NCI-H2227 treated with DMSO at 0.1 percent for 48 hours (cell line): Measurements from ENCODE around the gene SCO2.

Experiments
- DNase-seq: peaks from one replicate; lab custom pipeline; 2025; lab: John Stamatoyannopoulos, UW

Gene SCO2

DNA sequence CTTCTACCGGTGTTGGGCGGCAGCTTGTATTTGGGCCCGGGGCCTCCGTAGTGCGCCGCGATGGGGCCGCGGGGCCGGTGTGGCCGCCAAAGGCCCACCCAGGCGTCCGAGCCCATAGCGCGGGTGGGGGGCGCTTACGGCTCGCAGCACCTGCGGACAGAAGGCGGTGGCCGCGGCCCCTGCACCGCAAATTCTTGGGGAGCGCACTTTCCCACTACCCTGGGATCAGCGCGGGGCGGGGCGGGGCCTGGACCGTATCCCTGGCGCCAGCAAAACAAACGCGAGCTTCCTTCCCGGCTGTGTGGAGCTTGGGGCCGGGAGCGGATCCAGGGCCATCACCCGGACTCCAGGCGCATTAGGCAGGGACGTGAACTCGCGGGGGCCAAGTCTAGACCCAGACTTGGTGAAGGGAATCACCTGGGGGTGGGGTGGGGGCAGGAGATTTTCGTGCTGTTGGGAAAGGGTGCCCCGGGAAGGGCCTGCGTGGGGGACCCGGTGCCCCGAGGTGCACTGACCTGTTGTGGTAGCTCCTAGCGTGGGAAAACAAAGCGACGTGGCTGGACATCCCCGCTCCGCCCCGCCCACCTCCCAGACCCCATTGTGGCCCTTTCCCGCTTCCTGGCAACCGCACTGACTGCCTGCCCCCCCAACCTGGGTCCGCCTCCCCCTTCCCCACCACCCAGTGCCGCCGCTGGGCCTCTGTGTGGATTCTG, 6.7 kb upstream of the SCO2 start:
- peak; percentile 24 for DNase-seq

GRCh38 chr22:50531546-50531961, 6.2 kb upstream of the SCO2 start:
- peak; percentile 24 for DNase-seq

DNA sequence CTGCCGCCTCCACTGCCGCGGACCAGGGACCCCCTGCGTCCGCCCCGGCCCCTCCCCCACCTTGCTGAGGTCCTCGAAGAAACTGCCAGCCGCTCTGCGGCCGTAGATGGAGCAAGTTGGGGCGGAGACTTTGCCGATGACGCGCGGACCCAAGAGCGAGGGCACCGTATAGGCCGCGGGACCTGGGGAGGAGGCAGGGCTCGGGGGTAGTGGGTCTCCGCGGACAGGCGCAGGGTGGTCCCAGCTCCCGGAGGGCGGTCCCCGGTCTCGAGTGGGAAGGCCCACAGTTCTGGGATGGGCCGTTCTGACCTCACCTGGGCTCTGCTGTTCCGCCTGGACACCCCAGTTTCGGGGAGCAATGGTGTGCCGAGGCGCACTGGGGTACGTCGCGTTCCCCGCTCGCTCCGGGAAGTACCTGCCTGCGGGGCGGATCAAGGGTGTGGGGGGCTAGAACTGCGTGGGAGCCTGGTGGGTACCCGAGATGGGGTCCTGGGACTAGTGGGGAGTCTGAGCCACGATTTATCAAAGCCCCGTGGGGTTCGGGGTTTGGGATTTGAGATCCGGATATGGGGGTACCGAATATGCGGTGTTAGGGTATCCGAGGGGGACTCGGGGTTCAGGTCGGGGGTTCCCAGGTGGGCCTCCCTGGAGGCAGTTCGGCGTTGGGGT, 5.6 kb upstream of the SCO2 start:
- DNase-seq = no peak

- DNase-seq = no peak
These were observed 5.1 kb upstream of the SCO2 start for GRCh38 chr22:50530580-50530876.

GRCh38 chr22:50529897-50530579, 4.6 kb upstream of the SCO2 start, which contains the start of gene TYMP:
TSS of gene TYMP (minus strand) at chr22:50530012. CDS start at chr22:50529709, 303 bp downstream.
- DNase-seq = no peak

GRCh38 chr22:50529416-50529896, 4.1 kb upstream of the SCO2 start:
- no peak for DNase-seq

- DNase-seq = no peak
These were observed 3.5 kb upstream of the SCO2 start for GRCh38 chr22:50528682-50529415.

- no peak for DNase-seq
These were observed 2.7 kb upstream of the SCO2 start for GRCh38 chr22:50527921-50528681.

DNA sequence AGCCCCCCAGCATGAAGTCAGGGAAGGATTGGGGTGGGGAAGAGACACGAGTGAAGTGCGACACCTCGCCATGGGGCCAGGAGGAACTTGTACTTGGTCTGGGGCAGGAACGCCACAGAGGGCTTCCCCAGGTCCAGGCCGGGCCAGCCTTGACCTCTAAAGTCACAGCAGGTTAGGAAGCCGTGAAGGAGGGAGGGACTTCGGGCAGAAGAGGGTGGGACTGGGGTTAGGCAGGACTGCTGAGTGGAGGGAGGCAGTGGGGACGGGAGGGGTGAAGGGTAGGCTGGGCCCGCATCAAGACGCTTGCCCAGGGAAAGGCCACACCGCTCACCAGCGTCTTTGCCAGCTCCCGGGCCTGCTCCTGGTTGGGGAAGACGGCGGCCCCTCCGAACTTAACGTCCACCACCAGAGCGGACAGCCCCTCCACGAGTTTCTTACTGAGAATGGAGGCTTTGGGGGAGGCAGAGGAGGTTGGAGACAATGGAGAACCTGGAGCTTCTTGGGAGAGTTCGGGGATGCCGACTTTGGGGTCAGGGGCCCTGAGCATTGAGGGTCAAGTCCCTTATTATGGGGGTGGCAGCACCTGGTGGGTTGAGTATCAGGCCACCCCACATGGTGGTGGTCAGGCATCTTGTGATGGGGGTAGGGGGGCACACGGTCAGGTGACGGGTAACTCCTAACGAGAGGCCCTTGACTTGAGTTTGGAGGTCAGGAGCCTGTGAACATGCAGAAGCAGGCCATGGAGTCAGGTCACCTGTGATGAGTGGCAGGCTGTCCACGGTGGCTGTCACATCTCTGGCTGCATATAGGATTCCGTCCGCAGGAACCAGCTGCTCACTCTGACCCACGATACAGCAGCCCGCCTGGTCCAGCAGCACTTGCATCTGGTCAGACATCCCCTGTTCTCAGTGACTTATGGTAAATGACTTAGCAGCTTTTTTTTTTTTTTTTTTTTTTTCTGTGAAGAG, 1.7 kb upstream of the SCO2 start:
- no peak for DNase-seq

DNA sequence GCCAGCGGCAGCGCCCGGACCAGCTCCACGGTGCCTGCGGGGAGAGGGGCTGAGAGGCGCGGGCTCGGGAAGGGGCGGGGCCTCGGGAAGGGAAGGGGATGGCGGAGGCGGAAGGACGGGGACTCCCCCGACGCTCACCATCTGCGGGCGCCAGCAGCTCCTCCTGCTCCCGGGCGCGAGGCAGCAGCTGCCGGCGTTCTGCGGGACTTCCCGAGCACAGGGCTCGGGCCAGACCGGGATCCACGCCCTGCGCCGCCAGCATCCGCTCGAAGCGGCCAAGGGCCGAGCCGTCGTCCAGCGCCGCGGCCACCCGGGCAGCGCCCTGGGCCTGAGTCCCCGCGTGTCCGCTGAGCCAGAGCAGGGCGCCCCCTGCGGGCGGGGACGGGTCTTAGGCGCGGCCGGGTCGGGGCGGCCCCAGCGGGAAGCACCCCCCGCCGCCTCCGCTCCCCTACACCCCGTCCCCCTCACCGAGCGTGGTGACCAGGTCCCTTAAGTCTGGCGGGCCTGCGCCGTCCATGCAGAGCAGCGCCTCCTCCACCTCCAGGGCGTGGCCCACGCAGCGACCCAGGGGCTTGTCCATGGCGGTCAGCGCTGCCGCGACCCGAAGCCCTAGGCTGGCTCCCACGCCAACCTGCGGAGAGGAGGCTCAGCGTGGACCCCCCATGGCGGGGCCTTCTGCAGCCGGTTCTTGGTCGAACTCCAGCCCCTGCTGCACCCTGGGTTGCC, 873 bp upstream of the SCO2 start:
- DNase-seq = peak; percentile 38

DNA sequence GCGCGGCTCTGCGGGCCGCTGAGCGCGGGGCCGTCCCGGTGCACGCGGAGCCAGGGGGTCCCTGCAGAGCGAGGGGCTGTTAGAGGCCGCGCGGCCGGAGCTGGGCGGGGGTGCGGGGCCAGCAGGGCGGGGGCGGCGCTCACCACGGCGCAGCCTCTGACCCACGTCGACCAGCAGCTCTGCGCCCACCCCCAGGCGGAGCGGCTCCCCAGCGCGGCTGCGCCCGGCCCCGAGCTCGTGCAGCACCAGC, 385 bp upstream of the SCO2 start:
- no peak for DNase-seq

DNA sequence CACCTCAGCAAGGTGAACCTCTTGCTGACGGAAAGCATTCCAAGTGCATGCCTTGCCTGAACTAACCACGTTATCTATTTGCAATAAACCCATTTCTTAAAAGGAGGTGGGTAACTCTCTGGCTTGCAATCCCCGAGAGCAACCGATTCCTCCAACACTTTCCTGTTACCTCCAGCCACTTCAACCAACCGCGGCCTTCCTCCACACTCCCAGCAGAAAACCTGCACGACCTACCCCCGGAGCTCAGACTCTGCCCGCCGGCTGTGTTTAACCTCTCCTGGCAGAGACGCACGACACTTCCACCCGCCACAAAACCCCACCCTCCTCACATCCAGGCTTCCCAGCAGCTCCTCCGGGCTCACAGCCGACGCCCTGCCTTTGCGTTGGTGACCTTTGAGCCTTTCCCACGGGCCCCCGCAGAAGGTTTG, 708 bp downstream of the SCO2 start:
- peak; percentile 31 for DNase-seq

DNA sequence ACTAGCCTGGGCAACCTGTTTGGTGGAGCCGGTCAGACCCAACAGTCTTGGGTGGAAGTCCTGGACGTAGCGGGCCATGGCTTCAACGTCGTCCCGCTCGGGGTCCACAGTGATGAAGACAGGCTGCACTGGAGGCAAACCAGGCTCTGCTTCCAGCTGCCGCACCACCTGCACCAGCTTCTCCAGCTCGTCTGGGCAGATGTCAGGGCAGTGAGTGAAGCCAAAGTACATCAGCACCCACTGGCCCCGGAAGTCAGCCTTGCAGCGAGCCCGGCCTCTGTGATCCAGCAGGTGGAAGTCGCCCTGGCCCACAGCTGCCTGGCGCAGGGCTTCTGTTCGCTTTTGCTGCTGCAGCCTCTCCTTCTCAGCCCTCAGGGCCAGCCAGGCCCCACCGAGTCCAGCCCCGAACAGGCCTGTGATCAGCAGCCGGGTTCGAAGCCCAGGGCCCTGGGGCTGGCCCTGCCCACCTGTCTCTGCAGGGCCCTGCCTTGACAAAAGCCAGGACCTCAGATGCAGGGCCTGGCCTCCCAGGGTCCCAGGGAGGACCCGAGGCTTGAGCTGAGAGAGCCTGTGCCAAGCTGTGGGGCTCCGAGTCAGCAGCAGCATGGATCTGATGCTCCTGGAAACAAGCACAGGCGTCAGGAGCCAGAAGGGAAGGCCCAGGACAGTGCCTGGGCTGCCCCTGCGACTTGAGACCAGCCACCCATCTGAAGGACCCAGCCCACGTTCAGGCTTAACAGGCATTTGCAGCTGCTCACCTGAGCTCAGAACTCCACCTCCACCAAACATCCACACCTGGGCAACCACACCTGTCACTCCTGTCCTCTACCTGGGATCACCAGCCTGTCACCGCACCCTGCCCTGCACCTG, 1.4 kb downstream of the SCO2 start:
- DNase-seq = no peak

DNA sequence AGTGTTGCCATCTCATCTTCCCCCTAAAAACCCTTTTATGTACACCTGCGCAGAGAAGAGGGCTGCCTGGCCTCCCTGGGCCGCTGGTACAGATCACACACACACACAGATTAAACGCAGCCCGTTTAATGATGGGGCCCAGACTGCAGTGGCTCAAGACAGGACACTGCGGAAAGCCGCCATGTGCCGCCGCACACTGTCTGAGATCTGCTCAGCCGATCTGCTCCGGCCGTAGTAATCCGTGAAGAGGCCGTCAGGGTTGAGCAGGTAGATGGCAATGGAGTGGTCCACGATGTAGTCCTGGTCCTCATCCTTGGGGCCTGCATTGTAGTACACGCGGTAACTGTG, 2.0 kb downstream of the SCO2 start:
- no peak for DNase-seq

- DNase-seq = no peak
These were observed 2.5 kb downstream of the SCO2 start for GRCh38 chr22:50522806-50523438.

GRCh38 chr22:50522208-50522805, 3.1 kb downstream of the SCO2 start:
- no peak for DNase-seq

DNA sequence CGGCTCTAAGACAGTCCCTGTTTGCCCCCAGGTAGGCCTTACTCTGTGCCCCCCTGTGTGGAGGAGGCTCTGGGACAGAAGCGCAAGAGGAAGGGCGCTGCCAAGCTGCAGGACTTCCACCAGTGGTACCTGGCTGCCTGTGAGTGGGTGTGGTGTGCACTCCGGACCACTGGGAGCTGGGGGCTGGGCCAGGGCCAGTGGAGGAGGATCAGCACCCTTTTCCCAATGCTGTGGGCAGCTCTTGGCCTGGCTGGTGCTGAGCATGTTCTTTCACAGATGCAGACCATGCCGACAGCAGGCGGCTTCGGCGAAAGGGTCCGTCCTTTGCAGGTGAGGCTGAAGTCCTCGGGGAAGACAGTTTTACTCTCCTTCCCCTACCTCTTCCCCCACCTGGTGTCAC, 3.7 kb downstream of the SCO2 start:
- no peak for DNase-seq

DNA sequence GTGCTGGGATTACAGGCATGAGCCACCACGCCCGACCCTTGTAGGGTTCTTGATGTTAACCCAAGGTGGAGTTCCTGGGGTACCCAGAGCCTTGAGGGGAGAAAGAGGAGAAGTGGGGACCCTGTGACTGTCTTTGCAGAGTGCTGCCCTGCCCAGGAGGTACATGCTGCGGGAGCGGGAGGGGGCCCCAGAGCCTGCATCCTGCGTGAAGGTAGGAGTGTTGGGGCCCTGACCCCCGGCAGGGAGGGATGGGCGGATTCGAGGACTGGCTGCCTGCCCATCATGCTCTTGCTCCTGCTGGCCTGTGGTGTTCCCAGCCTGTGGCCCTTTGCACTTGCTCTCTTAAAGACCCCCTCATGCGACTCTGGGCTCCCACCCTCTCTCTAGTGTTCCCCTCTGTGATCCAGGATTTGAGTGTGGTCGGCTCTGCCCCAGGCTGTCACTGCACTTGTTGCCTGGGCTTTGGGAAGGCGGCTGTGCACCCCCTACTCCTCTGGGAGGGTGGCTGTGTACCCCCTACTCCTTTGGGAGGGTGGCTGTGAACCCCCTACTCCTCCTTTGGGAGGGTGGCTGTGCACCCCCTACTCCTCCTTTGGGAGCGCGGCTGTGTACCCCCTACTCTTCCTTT, 4.5 kb downstream of the SCO2 start:
- DNase-seq = no peak
